CMK (cell line): ENCODE data around the gene SMAD6.
A peak's percentile ranks its signal among the peaks of the same experiment; 100 is the strongest.

Experiments used
- DNase-seq: peaks from one replicate; pipeline ENCODE4 v3.0.0-alpha.2; 2010; ENCODE audit warnings: low read depth

Gene SMAD6

GRCh38 chr15:66775127-66776105 is 73.4 kb downstream of the SMAD6 start:
- DNase-seq, result no peak

DNA sequence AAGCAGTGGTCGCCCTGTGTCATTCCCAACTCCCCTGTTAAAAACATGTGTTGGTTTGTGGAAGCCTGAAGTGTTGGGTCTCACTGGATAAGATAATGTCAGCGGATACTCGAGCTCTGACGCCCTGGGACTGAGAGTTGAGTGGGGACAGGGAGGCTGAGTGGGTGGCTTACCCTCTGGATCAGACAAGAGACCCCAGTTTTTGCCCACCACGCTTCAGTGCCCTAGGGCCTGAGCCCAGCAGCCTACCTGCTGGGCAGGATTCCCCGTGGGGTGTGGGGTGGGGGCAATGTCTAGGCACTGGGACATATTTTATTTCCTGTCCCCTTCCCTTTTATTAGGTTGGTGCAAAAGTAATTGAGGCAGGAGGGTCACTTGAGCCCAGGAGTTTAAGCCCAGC is 75.0 kb downstream of the SMAD6 start:
- DNase-seq, result no peak

- no peak for DNase-seq
Measured at GRCh38 chr15:66777596-66778313, 75.7 kb downstream of the SMAD6 start.

DNA sequence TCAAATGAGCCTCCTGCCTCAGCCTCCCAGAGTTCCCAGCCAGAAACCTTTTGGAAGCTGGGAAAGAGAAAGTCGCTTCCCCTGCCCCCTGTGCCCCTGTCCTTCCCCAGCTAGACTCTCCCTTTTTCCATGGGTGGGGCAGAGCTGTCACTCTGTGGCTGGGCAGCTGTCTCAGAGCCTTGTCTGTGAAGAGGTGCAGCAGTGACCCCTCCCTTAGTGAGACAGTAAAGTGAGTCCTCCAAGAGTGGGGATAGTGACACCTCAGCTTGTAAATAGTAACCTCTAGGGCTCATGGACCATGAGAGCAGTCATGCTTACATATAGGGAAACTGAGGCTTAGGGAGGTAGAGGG is 76.3 kb downstream of the SMAD6 start:
- DNase-seq, result no peak

GRCh38 chr15:66778716-66779115 is 76.7 kb downstream of the SMAD6 start:
- DNase-seq, result no peak

DNA sequence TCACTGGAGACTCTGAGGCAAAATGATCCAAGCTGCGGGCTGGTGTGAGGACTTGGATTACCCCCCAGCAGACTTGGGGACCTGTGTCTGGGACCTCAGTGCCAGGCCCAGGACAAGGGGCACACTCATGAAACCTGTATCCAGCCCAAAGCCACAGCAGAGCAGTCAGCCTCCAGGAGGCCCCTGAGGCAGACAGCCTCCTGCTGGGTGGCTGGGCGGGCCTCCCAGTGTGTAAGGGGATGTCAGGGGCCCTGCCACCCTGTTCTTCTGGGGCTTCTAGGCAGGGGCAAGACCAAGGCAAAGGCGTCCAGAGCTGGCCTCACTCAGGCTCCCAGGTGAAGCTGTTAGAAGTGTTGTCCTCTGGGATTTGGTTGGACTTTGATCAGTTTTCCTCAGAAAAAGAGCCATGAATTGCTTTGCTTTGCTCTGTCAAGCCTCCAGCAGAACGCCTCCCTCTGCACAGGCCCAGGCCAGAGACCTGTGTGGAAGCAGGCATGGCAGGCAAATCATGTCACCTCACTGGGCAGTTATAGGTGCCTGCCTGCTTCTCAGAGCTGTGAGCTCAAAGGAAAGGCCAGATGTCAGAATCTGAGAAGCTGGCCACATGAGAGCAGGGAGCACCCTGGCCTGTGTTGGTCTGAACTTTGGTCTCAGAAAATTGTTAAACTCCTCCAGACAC is 77.4 kb downstream of the SMAD6 start:
- no peak for DNase-seq

DNA sequence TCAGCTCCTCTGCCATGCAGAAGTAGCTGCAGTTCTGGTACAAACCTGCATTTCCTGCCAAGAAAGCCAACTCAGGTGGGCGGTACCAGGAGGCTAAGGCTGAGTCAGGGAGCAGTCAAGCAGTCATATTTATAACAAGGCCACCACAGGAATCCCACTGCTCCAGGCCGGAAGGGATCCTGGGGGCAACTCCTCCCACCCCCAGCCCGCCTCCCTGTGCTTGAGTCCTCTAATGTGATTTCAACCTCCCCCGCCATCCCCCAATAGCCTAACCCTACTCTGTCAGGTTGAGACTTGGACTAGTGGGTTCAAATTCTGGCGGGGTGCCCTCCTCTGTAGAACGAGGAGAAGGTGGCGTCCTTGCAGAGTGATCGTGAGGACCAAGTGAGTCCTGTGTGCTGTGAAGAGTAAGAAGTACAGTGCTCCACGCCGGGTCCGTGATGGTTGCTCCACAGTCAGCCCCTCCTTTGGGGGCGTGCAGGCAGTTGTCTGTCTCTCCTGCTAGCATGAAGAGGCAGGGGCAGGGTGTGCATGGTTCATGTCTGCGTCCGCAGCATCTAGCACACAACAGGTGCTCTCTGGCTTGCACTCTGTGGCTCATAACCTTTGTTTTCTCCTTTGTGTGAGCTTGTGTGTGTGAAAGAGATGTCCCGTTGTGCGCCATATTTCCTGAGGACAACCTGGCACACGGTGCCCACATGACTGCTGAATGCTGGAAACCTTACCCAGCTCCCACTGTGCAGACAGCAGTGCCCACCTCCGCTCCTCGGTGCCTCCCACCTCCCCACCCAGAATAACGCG is 78.3 kb downstream of the SMAD6 start:
- DNase-seq, result no peak

- DNase-seq, result no peak
Measured at GRCh38 chr15:66780973-66781718, 79.1 kb downstream of the SMAD6 start.

GRCh38 chr15:66782785-66783184 is 80.7 kb downstream of the SMAD6 start:
- DNase-seq, result no peak

DNA sequence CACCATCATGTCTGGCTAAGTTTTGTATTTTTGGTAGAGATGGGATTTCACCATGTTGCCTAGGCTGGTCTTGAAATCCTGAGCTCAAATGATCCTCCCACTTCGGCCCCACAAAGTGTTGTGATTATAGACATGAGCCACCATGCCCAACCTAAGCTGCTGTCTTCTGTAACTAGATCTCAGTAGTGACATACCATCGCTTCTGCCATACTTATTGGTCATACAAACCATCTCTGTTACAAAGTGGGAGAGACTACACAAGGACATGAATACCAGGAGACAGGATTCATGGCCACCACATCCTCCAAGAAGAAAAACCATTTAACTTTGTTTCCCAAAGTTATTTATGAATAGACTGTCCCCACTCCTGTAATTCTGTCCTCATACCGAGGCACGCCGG is 81.3 kb downstream of the SMAD6 start:
- DNase-seq, result no peak

GRCh38 chr15:66783725-66784124 is 81.7 kb downstream of the SMAD6 start:
- DNase-seq, result no peak

- DNase-seq, result no peak
Measured at GRCh38 chr15:66784174-66784573, 82.1 kb downstream of the SMAD6 start.

DNA sequence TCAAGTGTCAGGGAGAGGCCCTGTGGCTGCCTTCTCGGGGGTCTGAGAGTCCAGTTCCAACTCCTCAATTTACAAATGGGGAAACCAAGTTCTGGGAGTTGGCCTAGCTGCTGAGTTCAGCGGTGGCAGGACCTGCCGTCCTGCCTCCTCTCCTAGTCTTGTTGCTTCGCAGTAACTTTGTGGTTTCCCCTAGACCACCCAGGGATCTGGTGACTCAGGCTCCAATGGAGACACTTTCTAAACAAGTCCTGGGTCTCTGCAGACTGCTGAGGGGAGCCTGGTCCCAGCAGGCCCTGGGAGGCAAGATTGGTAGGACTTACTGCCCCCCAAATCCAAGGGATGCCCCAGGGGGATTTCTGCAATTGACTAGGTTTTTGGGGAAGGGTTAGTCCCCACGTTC is 83.6 kb downstream of the SMAD6 start:
- DNase-seq, result no peak

DNA sequence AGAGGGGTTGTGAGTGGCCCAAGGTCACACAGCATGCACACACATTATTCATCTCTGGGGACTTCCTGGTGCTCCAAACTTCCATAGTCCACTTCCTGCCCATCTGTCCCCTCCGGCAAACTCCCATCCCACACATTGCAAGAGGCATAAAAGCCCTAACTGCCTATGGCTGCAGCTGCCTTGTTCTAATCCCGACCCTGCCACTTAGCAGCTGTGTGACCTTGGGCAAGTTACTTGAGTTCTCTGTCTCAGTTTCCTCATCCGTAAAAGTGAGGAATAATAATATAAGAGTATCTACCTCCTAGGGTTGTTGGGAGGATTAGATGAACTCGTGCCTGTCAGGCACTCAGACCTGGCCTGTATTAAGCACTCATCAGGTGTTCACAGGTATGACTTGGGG is 84.2 kb downstream of the SMAD6 start:
- DNase-seq, result no peak

DNA sequence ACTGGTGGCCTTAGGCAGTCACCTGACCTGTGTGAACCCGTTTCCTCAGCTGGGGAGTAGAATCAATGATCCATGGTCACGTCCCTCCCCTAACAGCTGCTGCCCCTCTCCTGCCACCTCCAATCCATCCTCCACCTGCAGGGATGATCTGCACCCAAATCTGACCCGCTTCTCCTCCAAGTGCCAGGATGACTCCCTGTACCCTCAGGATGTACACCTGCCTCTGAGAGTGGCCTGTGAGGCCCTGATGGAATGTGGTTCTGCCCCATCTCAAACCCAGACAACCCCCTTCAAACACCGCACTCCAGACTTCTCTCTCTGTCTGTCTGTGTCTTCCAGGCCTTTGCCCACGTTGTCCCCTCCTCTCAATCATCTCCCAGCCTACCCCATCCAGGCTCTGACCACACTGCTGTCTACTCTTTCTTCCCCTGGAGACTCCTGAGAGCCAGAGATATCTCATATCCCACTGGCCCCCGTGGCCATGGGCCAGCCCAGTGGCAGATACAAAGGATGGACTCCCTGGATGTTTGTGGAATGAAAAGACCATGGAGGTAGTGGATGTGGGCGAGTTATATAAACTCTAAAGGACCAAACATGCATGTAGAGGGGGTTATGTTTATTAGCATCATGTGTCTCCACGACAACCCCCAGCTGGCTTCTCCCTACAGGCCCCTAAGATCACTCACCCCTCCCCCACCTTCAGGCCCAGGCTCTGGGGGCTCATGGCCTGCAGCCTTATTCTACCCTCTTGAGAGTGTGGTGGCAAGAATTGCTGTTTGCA is 84.9 kb downstream of the SMAD6 start:
- DNase-seq, result no peak

GRCh38 chr15:66787489-66787871 is 85.4 kb downstream of the SMAD6 start:
- no peak for DNase-seq

DNA sequence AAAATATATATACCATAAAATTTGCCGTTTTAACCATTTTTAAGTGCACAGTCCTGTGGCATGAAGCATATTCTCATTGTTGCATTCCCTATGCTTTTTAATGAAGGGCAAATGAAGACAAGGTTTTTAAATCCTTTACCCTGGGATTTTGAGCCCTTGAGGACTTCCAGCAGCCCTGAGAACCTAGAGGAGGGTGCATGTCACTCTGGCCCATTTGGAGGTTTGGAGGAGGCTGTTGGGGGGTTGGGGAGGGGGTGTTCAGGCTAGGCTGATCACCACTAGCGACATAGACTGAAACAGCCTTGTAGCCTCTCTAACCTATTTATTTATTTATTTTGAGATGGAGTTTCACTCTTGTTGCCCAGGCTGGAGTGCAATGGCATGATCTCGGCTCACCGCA is 86.0 kb downstream of the SMAD6 start:
- DNase-seq, result no peak

- DNase-seq, result peak; percentile 45
Measured at GRCh38 chr15:66789029-66790025, 87.3 kb downstream of the SMAD6 start.

- DNase-seq, result no peak
Measured at GRCh38 chr15:66795851-66796250, 93.8 kb downstream of the SMAD6 start.
